Spleen (tissue), 11 donors: ENCODE results near the gene CADM2. TPM values are rescaled to one million over a fixed set of nuclear protein-coding genes. Genes with fewer than 3 reads are reported as not detected.

Experiments used
- DNase-seq: peaks from one replicate; pipeline ENCODE4 v3.0.0-alpha.2; 2020
- H3K27ac ChIP-seq, 8 donors: fragments of 200-600 bp; sonication (generic) in 7 of 8; 1 replicate in 4 of 8; 2 replicates in 4 of 8; pipeline versions ENCODE4 v1.5.0 to v1.8.0; 2016 to 2021; ENCODE audit warnings: inconsistent platforms in 4 of 8, mild to moderate bottlenecking in 4 of 8, moderate library complexity in 1 of 8
- H3K27me3 ChIP-seq, 7 donors: fragments of 200-600 bp; sonication (generic) in 6 of 7; replicated peaks in 1 of 7; 1 replicate in 4 of 7; 2 replicates in 3 of 7; pipeline versions ENCODE4 v1.5.0 to v1.8.0; 2016 to 2021; ENCODE audit warnings: inconsistent platforms in 3 of 7, mild to moderate bottlenecking in 1 of 7
- H3K36me3 ChIP-seq, 6 donors: fragments of 200-600 bp; sonication (generic) in 5 of 6; 1 replicate in 4 of 6; 2 replicates in 2 of 6; pipeline versions ENCODE4 v1.5.0 to v1.8.0; 2016 to 2021; ENCODE audit warnings: inconsistent platforms in 2 of 6
- H3K4me1 ChIP-seq, 6 donors: fragments of 200-600 bp; sonication (generic) in 5 of 6; 1 replicate in 3 of 6; 2 replicates in 3 of 6; pipeline versions ENCODE4 v1.5.0 to v1.8.0; 2016 to 2021; ENCODE audit warnings: inconsistent platforms in 3 of 6
- H3K4me3 ChIP-seq, 8 donors: fragments of 200-600 bp; sonication (generic) in 7 of 8; 1 replicate in 4 of 8; 2 replicates in 4 of 8; pipeline versions ENCODE4 v1.5.0 to v1.8.0; 2016 to 2021; ENCODE audit warnings: inconsistent platforms in 4 of 8, mild to moderate bottlenecking in 4 of 8, moderate library complexity in 2 of 8
- H3K9me3 ChIP-seq, 8 donors: fragments of 200-600 bp; sonication (generic) in 7 of 8; 1 replicate in 4 of 8; 2 replicates in 4 of 8; pipeline versions ENCODE4 v1.5.0 to v1.8.0; 2016 to 2021; ENCODE audit warnings: inconsistent platforms in 4 of 8
- POLR2A ChIP-seq, 3 donors: fragments of 450-650 bp; IDR thresholded peaks; one replicate each; pipeline ENCODE4 v1.5.1; 2017; ENCODE audit warnings: antibody characterized with exemption in 3 of 3, mild to moderate bottlenecking in 1 of 3
- POLR2AphosphoS5 ChIP-seq, 3 donors: sonication (generic); formaldehyde crosslinking; IDR thresholded peaks; one replicate each; pipeline ENCODE4 v1.5.1; 2017; ENCODE audit warnings: antibody characterized with exemption in 3 of 3
- WGBS, 5 donors: extraction: QIAGEN DNeasy Blood & Tissue Kit in 3 of 5; methylation state at CpG; one replicate each; pipeline versions ENCODE4 v1.1.5 to v1.1.7; 2013 to 2018; 5-methylcytosine and 5-hydroxymethylcytosine counted together
- intact Hi-C: fragments of 100-400 bp; cut with DNase I; formaldehyde crosslinking; loops from one replicate; pipeline ENCODE4 v1.15.0; 2023; ENCODE audit warnings: low total_unique reads
- polyA plus RNA-seq, 3 donors: library from polyadenylated mRNA; stranded (reverse); fragments of 200-250 nt; gene quantifications; one replicate each; pipeline ENCODE4 v1.2.1, GENCODE V29; 2013
- total RNA-seq, 7 donors: library from RNA; depleted of rRNA in 3 of 7; stranded (reverse); fragments of >200 nt in 3 of 7; fragmentation: NEBNext Ultra II Directional in 4 of 7; extraction: Animal tissue kit (Norgen Biotek cat#: 25700) in 4 of 7; gene quantifications; one replicate each; pipeline versions ENCODE4 v1.1.0 to v1.2.1, GENCODE V29; 2016 to 2021
- TF ChIP-seq, protein P1 (sequence below), 11 experiments: fragments of 200-600 bp in 7 of 11; fragments of 450-650 bp in 4 of 11; sonication (generic) in 4 of 11; IDR thresholded peaks in 8 of 11; conservative IDR thresholded peaks in 3 of 11; 1 replicate in 7 of 11; 2 replicates in 4 of 11; pipeline versions ENCODE4 v1.4.0 to v1.8.0; 2016 to 2021; ENCODE audit warnings: antibody characterized with exemption in 11 of 11, inconsistent platforms in 4 of 11, mild to moderate bottlenecking in 1 of 11
- donor health status: healthy with polysubstance abuse.
- donor health status: DM: no; HTN: no; CAD: no; lungs with moderate emphysema.
- donor health status: DM: no; HTN: no; CAD: no.
- donor health status: Bipolar disorder and iron deficiency.
- donor health status: healthy.
- donor health status: DM: no; HTN: no; CAD: no.
- donor health status: DM: yes; HTN: yes; CAD: no.

CADM2 gene
- total and polyA plus RNA-seq, 10 donors = 0.03 to 4.0 (median 1.0) TPM; not detected in 1

DNA sequence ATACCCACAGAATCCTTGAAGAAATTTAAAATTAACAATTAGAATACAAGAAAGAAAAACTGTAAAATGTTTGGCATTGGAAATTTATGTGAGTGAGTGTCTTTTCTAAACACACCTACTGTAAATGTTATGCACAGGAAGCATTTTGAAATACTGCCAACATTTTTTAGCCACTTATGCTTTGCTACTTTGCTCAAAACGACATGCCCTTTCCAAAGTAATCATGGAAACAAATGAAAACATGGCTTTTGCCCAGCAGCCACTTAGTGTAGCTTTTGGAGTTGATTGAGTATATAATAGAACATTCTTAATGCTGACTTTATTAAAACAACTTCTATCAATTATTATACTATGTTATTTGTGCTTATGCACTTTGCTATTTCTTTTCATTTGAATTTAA, 823.0 kb downstream of the CADM2 start:
- no peaks in the 10 kb centered on the region for H3K9me3 ChIP-seq
- TF ChIP-seq POLR2AphosphoS5 (IDR thresholded peaks at IDR 0.05) = no peak
- TF ChIP-seq, protein P1, sequence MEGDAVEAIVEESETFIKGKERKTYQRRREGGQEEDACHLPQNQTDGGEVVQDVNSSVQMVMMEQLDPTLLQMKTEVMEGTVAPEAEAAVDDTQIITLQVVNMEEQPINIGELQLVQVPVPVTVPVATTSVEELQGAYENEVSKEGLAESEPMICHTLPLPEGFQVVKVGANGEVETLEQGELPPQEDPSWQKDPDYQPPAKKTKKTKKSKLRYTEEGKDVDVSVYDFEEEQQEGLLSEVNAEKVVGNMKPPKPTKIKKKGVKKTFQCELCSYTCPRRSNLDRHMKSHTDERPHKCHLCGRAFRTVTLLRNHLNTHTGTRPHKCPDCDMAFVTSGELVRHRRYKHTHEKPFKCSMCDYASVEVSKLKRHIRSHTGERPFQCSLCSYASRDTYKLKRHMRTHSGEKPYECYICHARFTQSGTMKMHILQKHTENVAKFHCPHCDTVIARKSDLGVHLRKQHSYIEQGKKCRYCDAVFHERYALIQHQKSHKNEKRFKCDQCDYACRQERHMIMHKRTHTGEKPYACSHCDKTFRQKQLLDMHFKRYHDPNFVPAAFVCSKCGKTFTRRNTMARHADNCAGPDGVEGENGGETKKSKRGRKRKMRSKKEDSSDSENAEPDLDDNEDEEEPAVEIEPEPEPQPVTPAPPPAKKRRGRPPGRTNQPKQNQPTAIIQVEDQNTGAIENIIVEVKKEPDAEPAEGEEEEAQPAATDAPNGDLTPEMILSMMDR (IDR thresholded peaks at IDR 0.05 in 8 of 11, conservative IDR thresholded peaks at IDR 0.05 in 3 of 11) = no peak
- no peak for TF ChIP-seq POLR2A (IDR thresholded peaks at IDR 0.05)
- 2 to 21% (median 6%) methylated on average over 1 of the region's 1 CpG for WGBS, 5 donors
- no peak overlapping the region for H3K4me3 ChIP-seq
- no peak for DNase-seq
- intact Hi-C loops = no loop called here
- H3K27ac ChIP-seq = no peak overlapping the region
- no peaks in the 10 kb centered on the region for H3K36me3 ChIP-seq
- H3K27me3 ChIP-seq = no peaks in the 10 kb centered on the region
- H3K4me1 ChIP-seq = no peaks in the 10 kb centered on the region

- 8 to 28% (median 13%) methylated on average over 2 of the region's 2 CpGs for WGBS, 5 donors
- H3K4me1 ChIP-seq = no peaks in the 10 kb centered on the region
Observed at GRCh38 chr3:85783291-85783690, 824.5 kb downstream of the CADM2 start.

DNA sequence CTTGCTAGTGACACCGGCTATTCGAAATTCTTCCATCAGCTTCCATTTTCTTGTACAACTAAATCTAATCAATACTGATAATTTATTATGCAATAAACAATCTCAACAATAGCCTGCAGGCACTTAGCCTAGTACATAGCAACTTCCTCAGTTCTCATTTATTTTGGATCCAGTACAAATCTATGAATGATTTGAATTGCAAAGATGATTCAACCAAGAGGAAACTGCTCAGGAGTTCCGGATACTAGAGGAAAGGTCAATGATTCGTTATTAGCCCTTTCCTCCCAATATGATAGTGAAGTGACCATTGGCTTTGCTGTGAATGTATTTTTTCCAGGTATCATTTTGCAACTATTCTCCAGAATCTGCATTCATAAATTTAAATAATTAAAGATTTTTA, 827.0 kb downstream of the CADM2 start:
- intact Hi-C loops = no loop called here
- TF ChIP-seq, protein P1 (IDR thresholded peaks at IDR 0.05 in 8 of 11, conservative IDR thresholded peaks at IDR 0.05 in 3 of 11) = no peak
- TF ChIP-seq POLR2AphosphoS5 (IDR thresholded peaks at IDR 0.05) (no peak), POLR2A (IDR thresholded peaks at IDR 0.05) (no peak)
- Histone ChIP-seq H3K4me3 (no peak overlapping the region), H3K36me3 (no peaks in the 10 kb centered on the region), H3K27ac (no peak overlapping the region), H3K9me3 (no peaks in the 10 kb centered on the region), H3K4me1 (no peaks in the 10 kb centered on the region), H3K27me3 (no peaks in the 10 kb centered on the region)
- DNase-seq = no peak
- 71 to 79% (median 75%) methylated on average over 4 of the region's 4 CpGs for WGBS, 5 donors

More at GRCh38 chr3:85783291-85783690, 824.5 kb downstream of the CADM2 start:
- H3K4me3 ChIP-seq = no peak overlapping the region
- no peaks in the 10 kb centered on the region for H3K27me3 ChIP-seq
- H3K9me3 ChIP-seq = no peaks in the 10 kb centered on the region
- DNase-seq = no peak
- H3K36me3 ChIP-seq = no peaks in the 10 kb centered on the region
- intact Hi-C loops = no loop called here
- no peak overlapping the region for H3K27ac ChIP-seq
- TF ChIP-seq POLR2AphosphoS5 (IDR thresholded peaks at IDR 0.05) (no peak), POLR2A (IDR thresholded peaks at IDR 0.05) (no peak)
- TF ChIP-seq, protein P1 (IDR thresholded peaks at IDR 0.05 in 8 of 11, conservative IDR thresholded peaks at IDR 0.05 in 3 of 11) = no peak

- H3K27me3 ChIP-seq = no peaks in the 10 kb centered on the region
- no peaks in the 10 kb centered on the region for H3K9me3 ChIP-seq
- H3K4me1 ChIP-seq = no peaks in the 10 kb centered on the region
- intact Hi-C loops = no loop called here
- 77 to 85% (median 82%) methylated on average over 5 of the region's 5 CpGs for WGBS, 5 donors
- DNase-seq = no peak
- H3K27ac ChIP-seq = no peak overlapping the region
- H3K36me3 ChIP-seq = no peaks in the 10 kb centered on the region
- no peak overlapping the region for H3K4me3 ChIP-seq
- TF ChIP-seq, protein P1 (IDR thresholded peaks at IDR 0.05 in 8 of 11, conservative IDR thresholded peaks at IDR 0.05 in 3 of 11) = no peak
- no peak for TF ChIP-seq POLR2A (IDR thresholded peaks at IDR 0.05)
- TF ChIP-seq POLR2AphosphoS5 (IDR thresholded peaks at IDR 0.05) = no peak
Observed at GRCh38 chr3:85790445-85791030, 831.7 kb downstream of the CADM2 start.
